SK-N-SH treated with all-trans-retinoic acid at 6 μM for 48 hours (cell line): Measurements from ENCODE around the gene PLG.

ENCODE experiments used
- ATAC-seq: fragments of 200-7000 bp; cut with Tn5 transposase; 3 replicates; pipeline ENCODE4 v1.9.1; 2020; ENCODE audit warnings: mild to moderate bottlenecking, moderate library complexity
- ARNTL ChIP-seq: fragments of 450-650 bp; formaldehyde crosslinking; IDR thresholded peaks from 2 replicates; pipeline ENCODE4 v1.5.0; 2020; ENCODE audit warnings: low read depth, mild to moderate bottlenecking, moderate library complexity, borderline replicate concordance
- BACH2 ChIP-seq: fragments of 250-450 bp; sonication (Bioruptor Pico); IDR thresholded peaks from 2 replicates; pipeline ENCODE4 v1.9.0; 2021; ENCODE audit warnings: mild to moderate bottlenecking, borderline replicate concordance
- CREB5 ChIP-seq: fragments of 250-450 bp; sonication (Bioruptor Pico); IDR thresholded peaks from 2 replicates; pipeline ENCODE4 v1.5.1; 2020; ENCODE audit warnings: low read depth, mild to moderate bottlenecking, moderate library complexity
- CSDC2 ChIP-seq: fragments of 250-450 bp; sonication (Bioruptor Pico); IDR thresholded peaks from 2 replicates; pipeline ENCODE4 v1.5.0; 2020; ENCODE audit warnings: mild to moderate bottlenecking, moderate library complexity
- ESRRG ChIP-seq: fragments of 250-450 bp; sonication (Bioruptor Pico); IDR thresholded peaks from 2 replicates; pipeline ENCODE4 v1.6.1; 2021; ENCODE audit warnings: mild to moderate bottlenecking
- GLIS3 ChIP-seq: fragments of 250-450 bp; sonication (Bioruptor Pico); IDR thresholded peaks from 2 replicates; pipeline ENCODE4 v1.5.0; 2020; ENCODE audit warnings: mild to moderate bottlenecking, moderate library complexity
- ISL1 ChIP-seq: fragments of 250-450 bp; sonication (Bioruptor Pico); IDR thresholded peaks from 2 replicates; pipeline ENCODE4 v2.1.2; 2022; ENCODE audit warnings: mild to moderate bottlenecking, moderate library complexity
- OSR1 ChIP-seq: fragments of 250-450 bp; sonication (Bioruptor Pico); IDR thresholded peaks from 2 replicates; pipeline ENCODE4 v1.8.0; 2022; ENCODE audit warnings: moderate library complexity, mild to moderate bottlenecking, inconsistent platforms
- POU6F1 ChIP-seq: fragments of 250-450 bp; sonication (Bioruptor Pico); IDR thresholded peaks from 2 replicates; pipeline ENCODE4 v1.8.0; 2021; ENCODE audit warnings: low read depth, mild to moderate bottlenecking, moderate library complexity, borderline replicate concordance
- PPARA ChIP-seq: fragments of 250-450 bp; sonication (Bioruptor Pico); IDR thresholded peaks from 2 replicates; pipeline ENCODE4 v1.5.0; 2020; ENCODE audit warnings: mild to moderate bottlenecking, borderline replicate concordance
- RARB ChIP-seq: fragments of 250-450 bp; sonication (Bioruptor Pico); IDR thresholded peaks from 2 replicates; pipeline ENCODE4 v1.8.0; 2021; ENCODE audit warnings: mild to moderate bottlenecking, moderate library complexity
- SNAI2 ChIP-seq: fragments of 250-450 bp; sonication (Bioruptor Pico); IDR thresholded peaks from 2 replicates; pipeline ENCODE4 v1.5.0; 2020; ENCODE audit warnings: mild to moderate bottlenecking, moderate library complexity
- TCF4 ChIP-seq: fragments of 250-450 bp; sonication (Bioruptor Pico); IDR thresholded peaks from 2 replicates; pipeline ENCODE4 v1.8.0; 2021; ENCODE audit warnings: mild to moderate bottlenecking, moderate library complexity, borderline replicate concordance
- TOX ChIP-seq: fragments of 250-450 bp; sonication (Bioruptor Pico); IDR thresholded peaks from 2 replicates; pipeline ENCODE4 v1.8.0; 2021; ENCODE audit warnings: mild to moderate bottlenecking, moderate library complexity, borderline replicate concordance
- TSHZ2 ChIP-seq: fragments of 250-450 bp; sonication (Bioruptor Pico); IDR thresholded peaks from 2 replicates; pipeline ENCODE4 v1.5.0; 2020; ENCODE audit warnings: mild to moderate bottlenecking, moderate library complexity
- ZC3H10 ChIP-seq: fragments of 250-450 bp; sonication (Bioruptor Pico); IDR thresholded peaks from 2 replicates; pipeline ENCODE4 v1.5.1; 2021; ENCODE audit warnings: mild to moderate bottlenecking, moderate library complexity
- ZFP30 ChIP-seq: fragments of 450-650 bp; formaldehyde crosslinking; IDR thresholded peaks from 2 replicates; pipeline ENCODE4 v1.5.0; 2022; ENCODE audit warnings: mild to moderate bottlenecking, moderate library complexity
- ZNF565 ChIP-seq: fragments of 450-650 bp; formaldehyde crosslinking; conservative IDR thresholded peaks from 2 replicates; pipeline ENCODE4 v1.5.0; 2020; ENCODE audit warnings: low read depth, mild to moderate bottlenecking, moderate library complexity
- ZNF70 ChIP-seq: fragments of 450-650 bp; formaldehyde crosslinking; IDR thresholded peaks from 2 replicates; pipeline ENCODE4 v1.5.0; 2020; ENCODE audit warnings: mild to moderate bottlenecking, moderate library complexity
- ZNF8 ChIP-seq: fragments of 450-650 bp; formaldehyde crosslinking; IDR thresholded peaks from 2 replicates; pipeline ENCODE4 v1.5.0; 2020; ENCODE audit warnings: mild to moderate bottlenecking, moderate library complexity
- TF ChIP-seq, protein P1 (sequence below): fragments of 250-450 bp; sonication (Bioruptor Pico); IDR thresholded peaks from 2 replicates; pipeline ENCODE4 v1.8.0; 2020; ENCODE audit warnings: mild to moderate bottlenecking, moderate library complexity, borderline replicate concordance
- TF ChIP-seq, protein P2 (sequence below): fragments of 250-450 bp; sonication (Bioruptor Pico); IDR thresholded peaks from 2 replicates; pipeline ENCODE4 v1.5.1; 2021; ENCODE audit warnings: mild to moderate bottlenecking, moderate library complexity

Gene PLG

GRCh38 chr6:160795721-160796120, 93.7 kb downstream of the PLG start:
- ATAC-seq: no peak
- TF ChIP-seq ISL1 (CRISPR knock-in tag): no peak
- TF ChIP-seq PPARA: no peak
- TF ChIP-seq, all 23 proteins: peak for 0

- no peak for TF ChIP-seq SNAI2
- no peak for TF ChIP-seq ISL1 (CRISPR knock-in tag)
- TF ChIP-seq OSR1: no peak
- no peak for TF ChIP-seq CREB5
- no peak for TF ChIP-seq ZC3H10 (CRISPR knock-in tag)
- no peak for TF ChIP-seq ARNTL (CRISPR knock-in tag)
- TF ChIP-seq, all 23 proteins: peak for 0
- no peak for ATAC-seq
Observed at GRCh38 chr6:160798625-160799024, 96.6 kb downstream of the PLG start.

DNA sequence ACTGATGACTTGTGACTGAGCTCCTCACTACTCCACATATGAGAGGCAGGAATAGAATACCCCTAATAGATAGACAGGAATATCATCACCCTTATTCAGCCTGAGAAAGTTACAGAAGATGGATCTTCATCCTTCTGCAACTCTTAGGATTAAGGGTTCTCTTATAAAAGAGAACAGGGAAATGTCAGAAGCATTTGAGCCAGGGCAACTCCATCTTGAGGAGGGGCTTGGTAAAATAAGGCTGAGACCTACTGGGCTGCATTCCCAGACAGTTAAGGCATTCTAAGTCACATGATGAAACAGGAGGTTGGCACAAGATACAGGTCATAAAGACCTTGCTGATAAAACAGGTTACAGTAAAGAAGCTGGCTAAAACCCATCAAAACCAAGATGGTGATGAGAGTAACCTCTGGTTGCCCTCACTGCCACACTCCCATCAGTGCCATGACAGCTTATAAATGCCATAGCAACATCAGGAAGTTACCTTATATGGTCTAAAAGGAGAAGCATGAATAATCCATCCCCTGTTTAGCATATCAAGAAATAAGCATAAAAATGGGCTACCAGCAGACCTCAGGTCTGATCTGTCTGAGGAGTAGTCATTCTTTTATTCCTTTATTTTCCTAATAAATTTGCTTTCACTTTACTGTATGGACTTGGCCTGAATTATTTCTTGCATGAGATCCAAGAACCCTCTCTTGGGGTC, 97.9 kb downstream of the PLG start:
- no peak for ATAC-seq
- TF ChIP-seq, protein P1, sequence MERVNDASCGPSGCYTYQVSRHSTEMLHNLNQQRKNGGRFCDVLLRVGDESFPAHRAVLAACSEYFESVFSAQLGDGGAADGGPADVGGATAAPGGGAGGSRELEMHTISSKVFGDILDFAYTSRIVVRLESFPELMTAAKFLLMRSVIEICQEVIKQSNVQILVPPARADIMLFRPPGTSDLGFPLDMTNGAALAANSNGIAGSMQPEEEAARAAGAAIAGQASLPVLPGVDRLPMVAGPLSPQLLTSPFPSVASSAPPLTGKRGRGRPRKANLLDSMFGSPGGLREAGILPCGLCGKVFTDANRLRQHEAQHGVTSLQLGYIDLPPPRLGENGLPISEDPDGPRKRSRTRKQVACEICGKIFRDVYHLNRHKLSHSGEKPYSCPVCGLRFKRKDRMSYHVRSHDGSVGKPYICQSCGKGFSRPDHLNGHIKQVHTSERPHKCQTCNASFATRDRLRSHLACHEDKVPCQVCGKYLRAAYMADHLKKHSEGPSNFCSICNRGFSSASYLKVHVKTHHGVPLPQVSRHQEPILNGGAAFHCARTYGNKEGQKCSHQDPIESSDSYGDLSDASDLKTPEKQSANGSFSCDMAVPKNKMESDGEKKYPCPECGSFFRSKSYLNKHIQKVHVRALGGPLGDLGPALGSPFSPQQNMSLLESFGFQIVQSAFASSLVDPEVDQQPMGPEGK (CRISPR knock-in tag): no peak
- TF ChIP-seq CSDC2 (CRISPR knock-in tag) (no peak), TCF4 (no peak), ESRRG (CRISPR knock-in tag) (no peak), BACH2 (no peak), TOX (CRISPR knock-in tag) (no peak), ZFP30 (CRISPR knock-in tag) (no peak), ZNF565 (CRISPR knock-in tag) (no peak), RARB (CRISPR knock-in tag) (no peak), PPARA (no peak), ZNF70 (CRISPR knock-in tag) (no peak), POU6F1 (no peak), OSR1 (no peak), TSHZ2 (no peak), SNAI2 (no peak)

- no peak for ATAC-seq
- no peak for TF ChIP-seq ZNF8 (CRISPR knock-in tag)
- no peak for TF ChIP-seq TCF4
- no peak for TF ChIP-seq GLIS3
- TF ChIP-seq ZFP30 (CRISPR knock-in tag): no peak
- no peak for TF ChIP-seq ARNTL (CRISPR knock-in tag)
- no peak for TF ChIP-seq TOX (CRISPR knock-in tag)
- no peak for TF ChIP-seq BACH2
- no peak for TF ChIP-seq TSHZ2
- no peak for TF ChIP-seq SNAI2
- TF ChIP-seq ESRRG (CRISPR knock-in tag): no peak
- TF ChIP-seq OSR1: no peak
- no peak for TF ChIP-seq PPARA
- TF ChIP-seq, protein P1 (CRISPR knock-in tag): no peak
- TF ChIP-seq, protein P2, sequence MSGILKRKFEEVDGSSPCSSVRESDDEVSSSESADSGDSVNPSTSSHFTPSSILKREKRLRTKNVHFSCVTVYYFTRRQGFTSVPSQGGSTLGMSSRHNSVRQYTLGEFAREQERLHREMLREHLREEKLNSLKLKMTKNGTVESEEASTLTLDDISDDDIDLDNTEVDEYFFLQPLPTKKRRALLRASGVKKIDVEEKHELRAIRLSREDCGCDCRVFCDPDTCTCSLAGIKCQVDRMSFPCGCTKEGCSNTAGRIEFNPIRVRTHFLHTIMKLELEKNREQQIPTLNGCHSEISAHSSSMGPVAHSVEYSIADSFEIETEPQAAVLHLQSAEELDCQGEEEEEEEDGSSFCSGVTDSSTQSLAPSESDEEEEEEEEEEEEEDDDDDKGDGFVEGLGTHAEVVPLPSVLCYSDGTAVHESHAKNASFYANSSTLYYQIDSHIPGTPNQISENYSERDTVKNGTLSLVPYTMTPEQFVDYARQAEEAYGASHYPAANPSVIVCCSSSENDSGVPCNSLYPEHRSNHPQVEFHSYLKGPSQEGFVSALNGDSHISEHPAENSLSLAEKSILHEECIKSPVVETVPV (CRISPR knock-in tag): no peak
- no peak for TF ChIP-seq ZC3H10 (CRISPR knock-in tag)
- TF ChIP-seq CSDC2 (CRISPR knock-in tag): no peak
Observed at GRCh38 chr6:160801418-160801817, 99.4 kb downstream of the PLG start.
